HEK293T (cell line): ENCODE data around the gene PLPPR2.
"Not testable (repeated sequence)": the region's sequence is repeated elsewhere in the genome, so short reads cannot be mapped to it uniquely, and the experiment has no call there.

ENCODE experiments used
- FOXM1 ChIP-seq: fragments of 450-650 bp; IDR thresholded peaks from 2 replicates; pipeline ENCODE4 v1.6.1; 2017; ENCODE audit warnings: mild to moderate bottlenecking, borderline replicate concordance
- LEF1 ChIP-seq: fragments of 450-650 bp; IDR thresholded peaks from 2 replicates; pipeline ENCODE4 v1.6.1; 2017; ENCODE audit warnings: mild to moderate bottlenecking, borderline replicate concordance
- SUZ12 ChIP-seq: fragments of 450-650 bp; IDR thresholded peaks from 2 replicates; pipeline ENCODE4 v1.6.1; 2016; ENCODE audit warnings: mild to moderate bottlenecking
- TARDBP ChIP-seq: fragments of 450-650 bp; IDR thresholded peaks from 2 replicates; pipeline ENCODE4 v1.6.1; 2016

- not testable (repeated sequence) for TF ChIP-seq LEF1, FOXM1, TARDBP, SUZ12
Observed at GRCh38 chr19:11333838-11334237, 21.4 kb upstream of the PLPPR2 start.
